ENCODE data around the gene NHSL2.
"Not testable (repeated sequence)": the region's sequence is repeated elsewhere in the genome, so short reads cannot be mapped to it uniquely, and the experiment has no call there.

The NHSL2 gene

DNA sequence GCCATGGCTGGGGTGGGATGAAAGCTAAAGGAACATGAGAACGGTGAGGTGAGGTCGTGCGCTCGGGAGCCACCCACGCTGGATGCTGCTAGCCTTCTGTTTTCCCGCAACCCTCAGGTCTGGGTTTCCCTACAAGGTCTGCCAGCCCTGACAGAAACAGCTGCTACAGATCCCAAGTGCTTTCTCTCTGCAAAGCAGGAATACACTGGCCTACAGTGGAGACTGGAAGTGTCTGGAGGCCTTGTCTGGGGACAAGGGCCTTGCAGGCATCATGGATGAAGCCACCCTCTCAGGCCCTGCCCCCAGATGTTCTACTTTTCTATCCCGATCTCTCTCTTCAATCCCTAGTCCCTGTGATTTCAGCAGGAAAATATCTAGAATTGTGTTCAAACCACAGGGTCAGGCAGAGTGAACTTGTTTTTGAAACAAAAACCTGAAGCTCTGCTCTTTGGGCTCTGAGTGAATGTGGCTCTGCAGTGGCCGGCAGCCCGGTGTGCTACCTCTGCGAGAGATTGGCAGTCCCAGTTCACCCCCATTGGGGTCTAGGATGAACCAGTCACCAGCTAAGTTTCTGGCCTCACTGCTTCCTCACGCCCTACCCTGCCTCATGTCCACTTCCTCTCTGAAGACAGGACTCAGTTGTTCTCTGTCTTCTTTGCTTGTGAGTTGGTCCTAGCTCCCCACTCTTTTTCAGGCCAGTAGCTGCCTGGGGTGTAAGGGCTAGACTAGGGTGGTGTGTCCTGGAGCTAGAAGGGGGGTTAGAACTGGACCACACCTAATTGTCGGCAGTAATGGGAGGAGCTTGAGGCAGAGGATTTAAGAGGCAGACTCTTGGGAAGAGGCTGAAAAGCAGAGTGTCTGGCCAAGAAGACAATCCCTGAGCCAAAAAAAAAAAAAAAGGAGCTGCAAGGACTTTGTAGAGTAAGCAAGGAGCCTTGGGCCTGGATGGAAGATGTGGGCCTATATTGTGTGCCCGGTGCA lies 131.5 kb downstream of the NHSL2 start:
- DNase-seq (ENCODE audit: low read depth in 2 of 2) = no peak

DNA sequence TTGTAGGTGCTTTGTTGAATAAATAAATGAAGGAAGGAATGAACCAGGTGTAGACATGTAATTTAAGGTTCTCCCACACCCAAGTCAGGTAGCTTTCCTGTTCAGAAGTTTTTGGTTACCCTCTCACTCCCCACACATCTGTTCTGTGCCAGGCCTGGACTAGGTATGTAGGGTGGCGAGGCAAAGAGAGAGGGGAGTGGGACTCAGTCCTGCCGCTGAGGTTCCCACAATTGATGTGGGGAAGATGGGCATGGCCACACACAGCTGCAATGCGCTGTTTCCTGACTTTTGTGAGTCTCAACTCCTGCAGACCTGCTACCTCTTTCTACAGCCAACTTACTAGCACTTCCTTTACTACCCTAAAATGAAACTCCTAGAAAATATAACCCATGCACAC lies 132.2 kb downstream of the NHSL2 start:
- DNase-seq (ENCODE audit: low read depth in 2 of 2) = no peak

DNA sequence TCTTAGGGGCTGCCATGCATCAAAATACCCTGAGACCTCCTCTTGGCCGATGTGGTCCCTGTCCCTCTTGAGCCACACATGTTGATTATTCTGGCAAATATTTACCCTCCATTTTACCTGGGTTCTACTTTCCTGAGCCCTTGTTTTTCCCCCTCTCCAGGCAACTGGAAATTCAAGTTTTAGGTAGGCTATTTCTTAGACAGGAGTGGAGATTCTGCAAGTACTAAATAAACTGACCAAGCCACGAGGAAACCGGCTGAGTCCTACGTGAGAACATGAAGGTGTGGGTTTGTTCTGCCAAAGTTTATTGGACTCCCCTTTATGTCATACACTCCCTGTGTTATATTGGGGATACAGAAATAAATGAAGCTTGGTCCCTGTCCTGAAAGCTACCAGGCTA lies 133.0 kb downstream of the NHSL2 start:
- DNase-seq (ENCODE audit: low read depth in 2 of 2) = no peak

DNA sequence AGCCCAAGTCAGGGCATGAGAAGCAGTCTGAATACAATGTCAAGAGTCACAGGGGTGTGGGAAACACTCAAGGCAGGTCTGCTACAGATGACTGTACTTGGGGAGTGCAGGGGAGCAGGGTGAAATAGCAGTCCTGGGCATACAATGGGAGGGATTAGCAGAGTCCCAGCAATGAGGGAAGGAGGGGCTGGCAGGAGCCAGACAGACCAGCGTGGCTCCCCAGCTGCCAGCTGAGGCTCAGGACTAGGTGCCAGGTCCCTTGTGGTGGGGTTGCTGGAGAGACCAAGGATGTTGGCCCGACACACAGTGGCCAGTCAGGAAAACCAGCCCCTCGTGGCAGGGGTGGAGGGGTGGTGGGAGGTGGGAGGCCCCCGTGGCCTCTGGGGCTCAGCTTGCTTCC lies 134.5 kb downstream of the NHSL2 start:
- DNase-seq (ENCODE audit: low read depth in 2 of 2) = no peak

DNA sequence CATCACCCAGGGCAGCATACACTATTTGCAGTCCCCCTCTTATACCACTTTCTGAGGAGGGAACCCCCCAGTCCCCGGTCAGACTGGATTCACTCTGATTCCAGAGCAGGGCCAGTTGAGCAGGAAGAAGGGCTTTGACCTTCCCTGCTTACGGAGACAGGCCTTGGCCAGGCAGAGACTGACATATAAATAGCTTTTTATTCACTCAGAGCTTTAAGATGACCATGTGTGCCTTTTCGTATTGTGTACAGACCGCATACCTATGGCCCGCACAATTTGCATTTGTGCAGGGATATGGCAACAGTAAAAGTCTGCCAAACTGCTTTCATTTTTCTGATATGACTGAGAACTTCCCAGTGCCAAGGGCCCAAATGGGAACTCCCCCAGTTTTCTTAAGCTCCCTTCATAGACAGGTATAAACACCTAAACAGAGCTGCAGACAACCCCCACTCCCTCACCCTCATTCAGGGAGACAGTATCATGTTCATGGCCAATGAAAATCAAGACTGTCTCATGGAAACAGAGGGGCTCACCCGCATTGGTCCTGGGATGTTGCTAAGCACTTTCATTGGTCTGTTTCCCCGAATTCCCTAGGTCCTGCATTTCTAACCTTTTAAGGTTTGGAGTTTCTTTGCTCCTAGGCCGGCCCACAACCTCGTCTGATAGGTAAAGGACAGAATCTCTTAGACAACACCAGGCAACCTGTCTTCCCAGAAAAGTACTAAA lies 135.1 kb downstream of the NHSL2 start:
- DNase-seq (ENCODE audit: low read depth in 2 of 2) = no peak

DNA sequence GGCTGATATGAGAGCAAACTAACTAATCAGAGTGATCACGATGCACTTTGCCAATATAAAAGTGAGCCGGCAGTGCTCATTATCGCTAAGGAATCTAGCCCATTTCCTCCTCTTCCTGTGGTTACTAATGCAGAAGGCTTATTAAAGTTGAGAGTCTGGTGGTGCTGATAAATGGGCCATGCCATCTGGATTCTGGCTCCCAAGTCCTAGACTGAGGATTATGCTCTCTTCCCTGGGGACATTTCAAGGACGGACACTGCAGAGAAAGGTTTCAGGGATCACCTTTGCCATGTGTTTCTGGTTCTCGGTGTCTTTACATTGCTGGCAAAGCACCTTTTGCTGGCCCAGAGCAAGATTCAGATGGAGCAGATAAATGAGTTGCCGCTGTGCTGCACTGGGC lies 135.8 kb downstream of the NHSL2 start:
- no peak for DNase-seq (ENCODE audit: low read depth in 2 of 2)

DNA sequence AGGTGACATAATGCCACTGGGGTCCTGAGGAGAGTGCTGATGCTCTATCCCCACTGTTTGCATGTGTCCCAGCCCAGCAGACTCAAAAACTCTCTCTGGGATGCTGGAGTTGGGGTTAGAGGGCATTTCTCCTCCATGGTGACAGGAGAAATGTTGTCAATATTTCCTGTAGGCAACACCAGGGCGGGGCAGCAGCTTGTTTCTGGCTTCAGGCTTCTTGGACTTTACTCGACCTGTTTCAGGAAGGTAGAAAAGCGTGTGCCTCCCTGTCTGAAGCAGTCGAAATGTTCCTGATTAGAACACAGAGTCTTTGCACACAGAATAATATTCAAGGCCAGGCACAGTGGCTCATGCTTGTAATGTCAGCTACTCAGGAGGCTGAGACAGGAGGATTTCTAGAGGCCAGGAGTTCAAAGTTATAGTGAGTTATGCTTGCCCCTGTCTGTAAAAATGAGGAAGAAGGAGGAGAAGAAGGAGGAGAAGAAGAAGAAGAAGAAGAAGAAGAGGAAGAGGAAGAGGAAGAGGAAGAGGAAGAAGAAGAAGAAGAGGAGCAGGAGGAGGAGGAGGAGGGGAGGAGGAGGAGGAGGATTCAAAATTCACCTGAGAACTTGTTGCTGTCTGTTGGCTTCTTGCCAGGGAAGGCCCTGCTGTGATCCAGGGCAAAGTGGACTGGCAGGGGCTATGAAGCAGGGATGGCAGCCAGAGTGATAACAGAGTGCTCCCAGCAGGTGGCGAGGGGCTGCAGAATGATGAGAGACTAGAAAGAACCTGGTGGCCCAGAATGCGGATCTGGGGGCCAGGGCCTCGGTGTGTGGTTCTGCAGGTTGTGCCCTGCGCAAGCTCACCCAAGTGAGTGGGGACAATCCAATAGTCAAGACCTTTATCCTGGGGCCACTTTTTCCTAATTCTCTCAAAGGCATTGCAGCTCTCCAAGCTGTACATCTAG lies 138.1 kb downstream of the NHSL2 start:
- no peak for DNase-seq (ENCODE audit: low read depth in 2 of 2)

DNA sequence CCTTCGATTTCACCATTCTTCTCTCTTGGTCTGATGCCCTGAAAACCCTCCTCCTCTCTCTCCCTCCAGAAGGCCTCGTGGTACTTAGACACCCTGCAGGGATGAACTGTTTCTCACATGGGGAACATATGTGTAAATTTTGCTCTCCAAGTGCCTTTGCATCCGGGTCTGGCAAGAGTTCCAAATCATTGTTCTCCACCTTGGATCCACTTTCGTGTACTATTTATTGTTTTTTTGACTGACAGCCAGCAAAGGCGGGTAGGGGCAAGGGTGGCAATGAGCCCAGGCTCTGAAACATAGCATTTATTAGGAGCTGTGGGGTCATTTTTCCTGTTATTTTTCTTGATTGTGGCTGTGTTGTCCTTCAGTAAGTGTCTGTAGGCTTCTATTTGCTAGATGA lies 139.4 kb downstream of the NHSL2 start:
- no peak for DNase-seq (ENCODE audit: low read depth in 2 of 2)

DNA sequence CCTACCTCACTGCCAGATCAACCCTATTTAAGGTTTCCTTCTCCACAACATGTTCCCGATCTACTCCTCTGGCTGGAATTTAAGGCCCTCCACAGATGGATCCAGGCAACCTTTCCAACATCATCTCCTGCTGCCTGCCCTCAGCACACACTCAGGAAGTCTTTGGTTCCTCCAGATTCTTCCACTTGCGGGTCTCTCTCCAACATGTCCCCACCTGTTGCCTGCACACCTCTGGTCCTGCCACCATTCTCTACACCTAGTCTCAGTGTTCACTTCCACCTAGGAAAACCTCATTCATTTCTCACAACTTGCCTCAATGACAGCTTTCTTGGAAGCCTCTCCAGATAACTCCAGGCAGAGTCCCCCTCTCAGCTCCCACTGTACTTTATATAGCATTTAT lies 140.9 kb downstream of the NHSL2 start:
- no peak for DNase-seq (ENCODE audit: low read depth in 2 of 2)

DNA sequence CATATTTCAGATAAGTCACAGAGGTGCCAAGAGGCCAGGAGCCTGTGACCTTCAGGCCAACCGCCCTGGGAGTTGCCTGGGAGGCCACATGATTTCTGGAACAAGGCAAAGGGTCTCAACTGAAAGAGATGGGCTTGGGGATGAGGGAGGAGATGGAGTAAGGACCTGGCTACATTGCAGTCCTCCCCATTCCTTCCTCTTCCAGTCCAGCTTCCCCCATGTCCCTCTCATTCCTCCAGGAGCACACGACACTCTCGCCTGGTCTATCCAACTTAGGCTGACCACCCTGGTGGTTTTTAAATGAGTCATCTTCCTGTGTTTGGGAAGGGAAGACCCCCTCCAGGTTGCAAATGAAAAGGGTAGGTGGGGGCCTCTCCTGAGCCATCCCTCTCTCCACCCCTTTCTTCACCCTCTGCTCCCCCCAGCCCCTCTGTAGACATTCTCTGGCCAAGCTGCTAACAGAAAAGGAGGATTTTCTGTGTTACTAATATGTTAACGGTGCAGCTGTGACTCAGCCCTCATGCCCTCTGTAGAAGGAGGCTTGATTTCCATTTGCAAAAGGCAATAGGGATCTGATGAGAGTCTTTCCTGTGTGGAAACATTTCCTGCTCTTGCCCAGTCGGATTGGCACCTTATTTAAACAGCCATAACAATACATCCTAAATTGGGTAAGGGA lies 141.9 kb downstream of the NHSL2 start:
- DNase-seq (ENCODE audit: low read depth in 2 of 2) = no peak

DNA sequence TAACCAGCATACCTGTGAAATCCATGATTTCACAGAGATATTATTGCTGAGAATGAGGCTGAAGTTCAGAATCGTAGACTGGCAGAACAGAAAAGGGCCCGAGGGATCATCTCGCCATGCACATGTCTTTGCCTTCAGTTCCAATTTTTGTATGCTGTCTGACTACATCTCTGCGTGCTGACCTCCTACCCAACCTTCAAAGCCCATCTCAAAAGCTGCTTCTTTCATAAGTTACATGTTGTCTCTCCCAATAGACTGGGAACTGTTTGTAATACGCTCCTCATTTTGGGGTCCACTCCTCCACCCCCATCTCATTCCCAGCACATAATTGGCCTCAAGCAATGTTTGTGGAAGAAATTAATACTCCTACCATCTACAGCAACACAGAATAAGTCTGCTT lies 142.9 kb downstream of the NHSL2 start:
- DNase-seq (ENCODE audit: low read depth in 2 of 2) = no peak

DNA sequence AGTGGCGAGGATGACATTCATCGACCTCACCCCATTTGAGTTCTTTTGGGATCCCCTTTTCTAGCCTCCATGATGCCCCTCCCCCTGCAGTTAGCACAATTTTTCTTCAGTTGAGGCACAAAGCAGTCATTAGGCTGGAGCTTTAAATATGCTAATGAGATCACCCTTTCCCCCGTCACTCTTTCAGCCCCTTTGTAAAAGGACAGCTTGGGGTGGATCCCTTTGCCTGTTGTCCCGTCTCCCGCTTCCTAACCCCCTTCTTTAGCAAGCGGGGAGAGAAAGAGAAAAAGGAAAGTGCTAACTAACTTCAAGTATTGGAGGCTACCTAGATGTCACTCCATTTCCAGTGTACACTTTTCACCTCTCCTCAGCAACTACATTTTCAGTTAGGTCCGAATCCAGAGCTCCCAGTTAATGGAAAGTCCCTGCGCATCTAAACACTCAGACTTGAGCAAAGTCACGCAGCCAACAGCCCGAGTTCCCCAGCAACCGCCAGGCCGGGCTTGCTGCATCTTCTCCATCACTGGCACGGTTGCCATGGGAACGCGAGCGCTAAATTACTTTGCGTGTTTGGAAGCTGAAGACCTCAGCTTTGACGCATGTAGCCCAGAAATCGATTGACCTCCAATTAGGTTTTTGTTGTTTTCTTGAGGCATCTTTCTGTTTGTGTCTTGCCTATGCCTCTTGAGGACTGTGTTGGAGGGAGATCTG lies 144.3 kb downstream of the NHSL2 start:
- no peak for DNase-seq (ENCODE audit: low read depth in 2 of 2)

DNA sequence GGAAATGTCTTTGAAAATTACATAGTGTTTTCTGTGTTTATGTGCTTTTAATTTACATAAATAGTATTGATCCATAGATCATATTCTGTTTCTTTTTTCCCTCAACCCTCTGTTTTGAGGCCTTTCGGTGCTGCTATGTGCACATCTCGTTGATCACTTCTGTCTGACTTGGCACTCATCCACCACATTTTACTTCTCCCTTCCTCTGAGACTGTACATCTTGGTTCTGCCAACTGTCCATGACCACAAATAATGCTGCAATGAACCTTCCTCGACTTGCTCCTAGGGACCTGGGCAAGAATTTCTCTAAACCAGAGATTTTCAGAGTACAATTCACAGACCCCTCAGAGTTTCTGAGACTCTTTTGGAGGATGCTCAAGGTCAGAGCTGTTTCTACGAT lies 146.7 kb downstream of the NHSL2 start:
- no peak for DNase-seq (ENCODE audit: low read depth in 2 of 2)

DNA sequence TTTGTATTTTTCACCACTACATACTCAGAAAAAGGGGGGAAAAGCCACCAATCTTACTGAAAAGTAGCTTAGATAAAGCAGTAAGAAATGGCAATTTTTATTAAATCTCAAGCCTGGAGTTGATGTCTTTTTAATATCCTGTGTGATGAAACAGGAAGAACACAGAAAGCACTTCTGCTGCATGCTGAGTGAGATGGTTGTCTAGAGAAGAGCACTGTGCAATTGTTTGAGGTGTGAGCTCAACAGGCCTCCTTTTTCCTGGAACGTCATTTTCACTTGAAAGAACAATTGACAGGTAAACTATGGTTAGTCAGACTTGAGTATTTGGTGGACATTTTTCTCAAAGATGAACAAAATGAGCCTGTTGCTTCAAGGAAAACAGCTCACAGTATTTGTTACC lies 147.2 kb downstream of the NHSL2 start:
- DNase-seq (ENCODE audit: low read depth in 2 of 2) = no peak

DNA sequence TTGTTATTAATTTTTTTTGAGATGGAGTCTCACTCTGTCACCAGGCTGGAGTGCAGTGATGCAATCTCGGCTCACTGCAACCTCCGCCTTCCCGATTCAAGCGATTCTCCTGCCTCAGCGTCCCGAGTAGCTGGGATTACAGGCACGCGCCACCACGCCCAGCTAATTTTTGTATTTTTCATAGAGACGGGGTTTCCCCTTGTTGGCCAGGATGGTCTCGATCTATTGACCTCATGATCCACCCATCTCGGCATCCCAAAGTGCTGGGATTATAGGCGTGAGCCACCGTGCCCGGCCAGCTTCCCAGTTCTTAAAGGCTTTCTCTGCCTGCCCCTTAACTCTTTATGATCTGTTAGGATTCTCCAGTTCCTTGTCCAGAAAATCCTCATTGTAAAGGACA lies 147.7 kb downstream of the NHSL2 start:
- DNase-seq (ENCODE audit: low read depth in 2 of 2) = not testable (repeated sequence)

DNA sequence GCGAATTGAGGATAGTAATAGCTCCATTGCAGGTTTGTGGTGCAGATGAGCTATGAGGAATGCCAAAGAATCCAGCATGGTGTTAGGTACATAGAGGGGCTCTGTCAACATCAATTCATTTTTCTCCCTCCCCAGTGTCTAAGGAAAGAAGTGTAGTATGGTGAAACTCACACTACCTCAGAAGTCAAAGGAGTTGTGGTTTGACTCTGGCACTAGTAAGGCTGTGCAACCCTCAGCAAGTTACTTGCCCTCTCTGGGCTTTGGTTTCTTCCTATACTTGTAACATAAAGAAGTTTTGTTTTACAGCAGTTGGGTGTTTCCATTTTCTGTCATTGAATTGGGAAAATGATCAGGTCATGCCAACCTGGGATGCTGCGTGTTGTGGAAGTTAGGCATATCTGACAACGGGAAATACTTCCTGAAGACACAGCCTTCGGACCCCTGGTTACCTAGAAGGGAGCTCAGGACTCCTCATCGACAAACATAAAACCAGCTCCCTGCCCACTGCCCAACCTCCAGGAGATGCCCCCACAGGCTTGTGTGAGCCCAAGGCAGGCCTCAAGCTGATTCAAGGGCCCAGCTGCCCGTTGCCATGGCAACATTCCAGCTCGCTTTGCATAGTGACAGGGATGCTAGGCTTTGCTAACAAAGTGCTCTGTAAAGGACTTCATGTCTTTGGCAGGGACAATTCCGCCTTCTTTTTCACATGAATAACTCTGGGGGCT lies 149.7 kb downstream of the NHSL2 start:
- DNase-seq (ENCODE audit: low read depth in 2 of 2) = no peak

DNA sequence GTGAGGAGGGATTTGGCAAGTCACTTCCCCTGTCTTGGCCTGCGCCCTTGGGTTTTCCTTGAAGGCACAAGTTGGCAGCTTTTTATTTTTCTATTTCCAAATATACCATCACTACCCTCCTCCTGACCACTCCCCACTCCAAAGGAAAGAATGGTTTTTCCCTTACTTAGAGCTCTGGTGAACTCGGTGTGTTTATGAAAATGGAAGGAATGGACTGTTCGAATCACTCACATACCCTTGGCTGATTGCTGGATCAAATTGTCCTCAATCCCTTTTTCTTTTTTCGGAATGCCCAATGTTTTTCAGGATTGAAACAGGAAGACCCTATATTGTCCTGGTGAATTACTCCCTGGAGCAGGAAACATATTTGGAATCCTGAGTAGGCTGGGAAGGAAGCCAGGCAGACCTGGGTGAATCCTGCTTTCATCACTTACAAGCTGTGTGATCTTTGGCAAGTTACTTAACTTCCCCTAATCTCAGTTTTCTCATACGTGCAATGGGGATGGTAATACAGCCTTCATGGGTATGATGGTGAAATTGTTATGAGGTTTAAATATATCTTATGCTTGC lies 150.4 kb downstream of the NHSL2 start:
- DNase-seq (ENCODE audit: low read depth in 2 of 2) = no peak

DNA sequence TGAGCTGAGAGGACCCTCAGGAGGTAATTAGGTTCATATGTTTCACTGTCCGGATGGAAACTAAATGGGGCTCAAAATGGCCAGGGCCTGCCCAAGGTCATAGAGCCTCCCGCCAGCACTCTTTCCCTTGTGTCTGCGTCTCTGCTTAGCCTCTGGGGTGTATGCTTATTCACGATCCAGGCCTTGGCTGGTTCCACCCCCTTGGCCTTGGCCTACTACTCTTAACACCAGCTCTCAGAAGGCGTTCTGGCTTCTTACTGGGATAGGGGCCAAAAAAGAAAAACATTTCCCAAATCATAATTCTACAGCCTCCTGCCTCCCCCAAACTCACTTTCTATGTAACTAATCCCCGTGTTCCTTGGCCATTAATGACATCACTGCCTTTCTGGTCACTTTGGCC lies 152.3 kb downstream of the NHSL2 start:
- DNase-seq (ENCODE audit: low read depth in 2 of 2) = no peak

DNA sequence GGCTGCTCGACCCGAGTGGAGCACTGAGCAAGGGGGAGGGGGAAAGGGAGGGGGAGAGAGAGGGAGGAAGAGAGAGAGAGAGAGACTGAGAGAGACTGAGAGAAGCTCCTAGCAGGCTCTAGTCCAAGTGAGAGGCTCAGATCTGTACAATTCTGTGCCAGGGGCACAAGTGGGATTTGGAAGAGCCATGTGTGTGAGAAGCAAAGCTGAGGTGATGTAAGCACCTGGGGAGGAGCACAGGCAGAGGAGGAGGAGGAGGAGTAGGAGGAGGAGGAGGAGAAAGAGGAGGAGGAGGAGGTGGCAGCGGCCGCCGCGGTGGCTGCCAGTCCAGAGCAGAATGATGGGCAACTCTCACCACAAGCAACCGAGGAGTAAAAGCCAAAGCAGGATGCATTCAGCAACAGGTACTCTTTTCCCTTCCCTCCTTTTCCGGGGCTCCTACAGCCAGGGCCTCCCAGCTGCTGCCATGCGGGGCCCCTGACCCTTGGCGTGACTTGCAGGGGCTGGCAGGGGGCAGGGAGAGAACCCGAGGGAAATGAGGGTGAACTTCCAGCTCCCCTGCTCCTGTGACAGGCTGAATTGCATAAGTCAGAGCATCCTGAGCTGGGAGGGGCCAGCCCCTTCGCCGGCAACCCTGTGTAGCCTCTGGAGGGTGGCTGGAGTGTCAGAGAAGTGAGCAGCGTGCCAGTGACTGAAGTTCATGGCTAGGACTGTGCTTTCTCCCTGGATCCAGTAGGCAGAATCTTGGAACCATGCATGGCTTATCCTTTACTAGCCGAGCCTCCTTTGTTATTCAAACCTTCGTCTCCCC lies 158.9 kb downstream of the NHSL2 start:
- no peak for DNase-seq (ENCODE audit: low read depth in 2 of 2)
